GM12878 (cell line): ENCODE results near the gene SYMPK. TPM values are rescaled to one million over a fixed set of nuclear protein-coding genes. Genes with fewer than 3 reads are reported as not detected.

Experiments
- NFXL1 ChIP-seq: fragments of 450-650 bp; IDR thresholded peaks from 2 replicates; pipeline ENCODE4 v1.6.1; 2017; ENCODE audit warnings: antibody characterized with exemption, mild to moderate bottlenecking, borderline replicate concordance
- YY1 ChIP-seq: IDR thresholded peaks from 2 replicates; pipeline ENCODE4 v1.6.1; 2011; ENCODE audit warnings: low read depth, mild to moderate bottlenecking, low read length
- polyA plus RNA-seq, 11 experiments: library from polyadenylated mRNA; depleted of rRNA in 4 of 11; unstranded in 6 of 11; stranded (reverse) in 5 of 11; fragments of >200 nt; fragmentation: Nextera tagmentation in 4 of 11; fragmentation: Illumina TruSeq in 1 of 11; extraction: Ambion mirVana in 4 of 11; extraction: Trizol in 1 of 11; gene quantifications; 1 replicate in 1 of 11; 2 replicates in 10 of 11; pipeline versions ENCODE4 v1.2.1 to v1.2.3, GENCODE V29; 2011 to 2016; ENCODE audit warnings: inconsistent platforms in 2 of 11, missing spikeins in 2 of 11, low read depth in 1 of 11
- total RNA-seq, 4 experiments: library from RNA; depleted of rRNA in 3 of 4; stranded (reverse); fragments of >200 nt in 3 of 4; fragmentation: Illumina TruSeq in 1 of 4; extraction: Trizol in 1 of 4; gene quantifications; 2 replicates each; pipeline versions ENCODE4 v1.2.1 to v1.2.3, GENCODE V29; 2013 to 2021
- TF ChIP-seq, protein P1 (sequence below): fragments of 450-650 bp; IDR thresholded peaks from 2 replicates; pipeline ENCODE4 v1.6.1; 2016; ENCODE audit warnings: mild to moderate bottlenecking
- TF ChIP-seq, protein P2 (sequence below): IDR thresholded peaks from 2 replicates; pipeline ENCODE4 v1.6.1; 2012; ENCODE audit warnings: low read depth, low read length, improper control_type of control experiment
- TF ChIP-seq, protein P3 (sequence below): fragments of 450-650 bp; IDR thresholded peaks from 2 replicates; pipeline ENCODE4 v1.6.1; 2016; ENCODE audit warnings: mild to moderate bottlenecking, moderate library complexity, borderline replicate concordance

The SYMPK gene
- total and polyA plus RNA-seq, 10 of the 15 experiments (the other 5 are each of a cell fraction or from before 2014, with no cell fraction given): 0.49 to 109 (median 42.5) TPM

DNA sequence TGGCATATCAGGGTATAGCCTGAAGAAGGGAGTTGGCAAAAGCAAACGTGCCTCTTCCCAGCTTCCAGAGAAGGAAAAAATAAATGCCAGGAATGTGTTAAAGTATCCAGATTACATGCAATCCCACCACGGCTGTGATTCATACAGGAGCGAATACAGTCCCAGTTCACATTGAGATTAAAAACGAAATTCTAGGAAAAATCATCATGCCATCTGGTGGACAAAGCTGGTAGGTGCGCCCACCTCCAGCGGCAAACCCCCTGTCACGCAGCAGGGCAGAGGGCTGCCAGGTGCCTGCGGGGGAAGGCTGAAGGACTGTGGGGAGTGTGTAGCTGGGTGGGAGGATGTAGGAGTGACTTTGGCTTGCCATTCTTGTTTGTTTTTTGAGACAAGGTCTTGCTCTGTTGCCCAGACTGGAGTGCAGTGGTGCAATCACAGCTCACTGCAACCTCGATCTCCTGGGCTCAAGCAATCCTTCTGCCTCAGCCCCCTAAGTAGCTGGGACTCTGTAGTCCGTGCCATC is 63.9 kb downstream of the SYMPK start (continued):
- TF ChIP-seq, protein P1, sequence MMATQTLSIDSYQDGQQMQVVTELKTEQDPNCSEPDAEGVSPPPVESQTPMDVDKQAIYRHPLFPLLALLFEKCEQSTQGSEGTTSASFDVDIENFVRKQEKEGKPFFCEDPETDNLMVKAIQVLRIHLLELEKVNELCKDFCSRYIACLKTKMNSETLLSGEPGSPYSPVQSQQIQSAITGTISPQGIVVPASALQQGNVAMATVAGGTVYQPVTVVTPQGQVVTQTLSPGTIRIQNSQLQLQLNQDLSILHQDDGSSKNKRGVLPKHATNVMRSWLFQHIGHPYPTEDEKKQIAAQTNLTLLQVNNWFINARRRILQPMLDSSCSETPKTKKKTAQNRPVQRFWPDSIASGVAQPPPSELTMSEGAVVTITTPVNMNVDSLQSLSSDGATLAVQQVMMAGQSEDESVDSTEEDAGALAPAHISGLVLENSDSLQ: peak; percentile 57
- TF ChIP-seq, protein P2, sequence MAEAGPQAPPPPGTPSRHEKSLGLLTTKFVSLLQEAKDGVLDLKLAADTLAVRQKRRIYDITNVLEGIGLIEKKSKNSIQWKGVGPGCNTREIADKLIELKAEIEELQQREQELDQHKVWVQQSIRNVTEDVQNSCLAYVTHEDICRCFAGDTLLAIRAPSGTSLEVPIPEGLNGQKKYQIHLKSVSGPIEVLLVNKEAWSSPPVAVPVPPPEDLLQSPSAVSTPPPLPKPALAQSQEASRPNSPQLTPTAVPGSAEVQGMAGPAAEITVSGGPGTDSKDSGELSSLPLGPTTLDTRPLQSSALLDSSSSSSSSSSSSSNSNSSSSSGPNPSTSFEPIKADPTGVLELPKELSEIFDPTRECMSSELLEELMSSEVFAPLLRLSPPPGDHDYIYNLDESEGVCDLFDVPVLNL: no peak
- TF ChIP-seq, protein P3, sequence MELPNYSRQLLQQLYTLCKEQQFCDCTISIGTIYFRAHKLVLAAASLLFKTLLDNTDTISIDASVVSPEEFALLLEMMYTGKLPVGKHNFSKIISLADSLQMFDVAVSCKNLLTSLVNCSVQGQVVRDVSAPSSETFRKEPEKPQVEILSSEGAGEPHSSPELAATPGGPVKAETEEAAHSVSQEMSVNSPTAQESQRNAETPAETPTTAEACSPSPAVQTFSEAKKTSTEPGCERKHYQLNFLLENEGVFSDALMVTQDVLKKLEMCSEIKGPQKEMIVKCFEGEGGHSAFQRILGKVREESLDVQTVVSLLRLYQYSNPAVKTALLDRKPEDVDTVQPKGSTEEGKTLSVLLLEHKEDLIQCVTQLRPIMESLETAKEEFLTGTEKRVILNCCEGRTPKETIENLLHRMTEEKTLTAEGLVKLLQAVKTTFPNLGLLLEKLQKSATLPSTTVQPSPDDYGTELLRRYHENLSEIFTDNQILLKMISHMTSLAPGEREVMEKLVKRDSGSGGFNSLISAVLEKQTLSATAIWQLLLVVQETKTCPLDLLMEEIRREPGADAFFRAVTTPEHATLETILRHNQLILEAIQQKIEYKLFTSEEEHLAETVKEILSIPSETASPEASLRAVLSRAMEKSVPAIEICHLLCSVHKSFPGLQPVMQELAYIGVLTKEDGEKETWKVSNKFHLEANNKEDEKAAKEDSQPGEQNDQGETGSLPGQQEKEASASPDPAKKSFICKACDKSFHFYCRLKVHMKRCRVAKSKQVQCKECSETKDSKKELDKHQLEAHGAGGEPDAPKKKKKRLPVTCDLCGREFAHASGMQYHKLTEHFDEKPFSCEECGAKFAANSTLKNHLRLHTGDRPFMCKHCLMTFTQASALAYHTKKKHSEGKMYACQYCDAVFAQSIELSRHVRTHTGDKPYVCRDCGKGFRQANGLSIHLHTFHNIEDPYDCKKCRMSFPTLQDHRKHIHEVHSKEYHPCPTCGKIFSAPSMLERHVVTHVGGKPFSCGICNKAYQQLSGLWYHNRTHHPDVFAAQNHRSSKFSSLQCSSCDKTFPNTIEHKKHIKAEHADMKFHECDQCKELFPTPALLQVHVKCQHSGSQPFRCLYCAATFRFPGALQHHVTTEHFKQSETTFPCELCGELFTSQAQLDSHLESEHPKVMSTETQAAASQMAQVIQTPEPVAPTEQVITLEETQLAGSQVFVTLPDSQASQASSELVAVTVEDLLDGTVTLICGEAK: no peak
- TF ChIP-seq NFXL1 (no peak), YY1 (0 out of 2 replicates have a peak, but pooled peaks have one; percentile 35)
- TF ChIP-seq, all 136 proteins: peak for 14
